KOPT-K1 (cell line): ENCODE results near the gene PEAR1.

Experiments used
- H3K27ac ChIP-seq: fragments of 200-600 bp; sonication (generic); 2 replicates; pipeline ENCODE4 v1.5.1; 2016; ENCODE audit warnings: antibody characterized with exemption, mild to moderate bottlenecking, low read depth, low read length; ENCODE audit not compliant: poor library complexity, severe bottlenecking
- H3K36me3 ChIP-seq: fragments of 200-600 bp; sonication (generic); 2 replicates; pipeline ENCODE4 v1.5.1; 2017; ENCODE audit warnings: antibody characterized with exemption, mild to moderate bottlenecking, low read length, moderate library complexity; ENCODE audit not compliant: insufficient read depth
- H3K9me3 ChIP-seq: fragments of 200-600 bp; sonication (generic); 2 replicates; pipeline ENCODE4 v1.5.1; 2017; ENCODE audit warnings: antibody characterized with exemption, low read length, mild to moderate bottlenecking; ENCODE audit not compliant: insufficient read depth, poor library complexity, severe bottlenecking

The PEAR1 gene

GRCh38 chr1:156856282-156856785 lies 37.2 kb upstream of the PEAR1 start:
- H3K36me3 ChIP-seq, result no peaks in the 10 kb centered on the region
- H3K9me3 ChIP-seq, result no peaks in the 10 kb centered on the region
- H3K27ac ChIP-seq, result no peak overlapping the region

GRCh38 chr1:156857532-156857931 lies 36.0 kb upstream of the PEAR1 start:
- Histone ChIP-seq H3K27ac (no peak overlapping the region), H3K9me3 (no peaks in the 10 kb centered on the region), H3K36me3 (no peaks in the 10 kb centered on the region)

- Histone ChIP-seq H3K9me3 (no peaks in the 10 kb centered on the region), H3K36me3 (no peaks in the 10 kb centered on the region), H3K27ac (no peak overlapping the region)
Measured at GRCh38 chr1:156858555-156858956, 35.0 kb upstream of the PEAR1 start.

GRCh38 chr1:156858959-156859522 lies 34.5 kb upstream of the PEAR1 start, which contains the start of gene INSRR:
INSRR (minus strand) TSS chr1:156859117; CDS start chr1:156858621, 496 bp downstream.
- no peak within 1 kb of the TSS for H3K27ac ChIP-seq
- no peaks in the 10 kb centered on the region for H3K9me3 ChIP-seq
- no peaks in the 10 kb centered on the region for H3K36me3 ChIP-seq

- no peak overlapping the region for H3K27ac ChIP-seq
- H3K9me3 ChIP-seq, result no peaks in the 10 kb centered on the region
- H3K36me3 ChIP-seq, result no peaks in the 10 kb centered on the region
Measured at GRCh38 chr1:156859523-156860112, 33.9 kb upstream of the PEAR1 start.

GRCh38 chr1:156860113-156860627 lies 33.3 kb upstream of the PEAR1 start:
- Histone ChIP-seq H3K9me3 (no peaks in the 10 kb centered on the region), H3K27ac (no peak overlapping the region), H3K36me3 (no peaks in the 10 kb centered on the region)

GRCh38 chr1:156860628-156861423 lies 32.7 kb upstream of the PEAR1 start, which contains the start of gene NTRK1:
NTRK1 (plus strand) TSS chr1:156860865; CDS start chr1:156860935, 70 bp downstream.
- H3K36me3 ChIP-seq, result no peaks in the 10 kb centered on the region
- no peaks in the 10 kb centered on the region for H3K9me3 ChIP-seq
- H3K27ac ChIP-seq, result no peak within 1 kb of the TSS

- Histone ChIP-seq H3K27ac (no peak overlapping the region), H3K9me3 (no peaks in the 10 kb centered on the region), H3K36me3 (no peaks in the 10 kb centered on the region)
Measured at GRCh38 chr1:156862584-156862983, 30.9 kb upstream of the PEAR1 start.

GRCh38 chr1:156862997-156863599 lies 30.4 kb upstream of the PEAR1 start:
- no peak overlapping the region for H3K27ac ChIP-seq
- H3K36me3 ChIP-seq, result no peaks in the 10 kb centered on the region
- no peaks in the 10 kb centered on the region for H3K9me3 ChIP-seq

GRCh38 chr1:156863631-156864030 lies 29.9 kb upstream of the PEAR1 start:
- Histone ChIP-seq H3K27ac (no peak overlapping the region), H3K36me3 (no peaks in the 10 kb centered on the region), H3K9me3 (no peaks in the 10 kb centered on the region)

- no peak overlapping the region for H3K27ac ChIP-seq
- no peaks in the 10 kb centered on the region for H3K9me3 ChIP-seq
- H3K36me3 ChIP-seq, result no peaks in the 10 kb centered on the region
Measured at GRCh38 chr1:156864796-156865195, 28.7 kb upstream of the PEAR1 start.

GRCh38 chr1:156865258-156865657 lies 28.3 kb upstream of the PEAR1 start:
- Histone ChIP-seq H3K27ac (no peak overlapping the region), H3K9me3 (no peaks in the 10 kb centered on the region), H3K36me3 (no peaks in the 10 kb centered on the region)

GRCh38 chr1:156865865-156866248 lies 27.7 kb upstream of the PEAR1 start:
- no peaks in the 10 kb centered on the region for H3K36me3 ChIP-seq
- no peak overlapping the region for H3K27ac ChIP-seq
- no peaks in the 10 kb centered on the region for H3K9me3 ChIP-seq

- H3K9me3 ChIP-seq, result no peaks in the 10 kb centered on the region
- H3K36me3 ChIP-seq, result no peaks in the 10 kb centered on the region
- H3K27ac ChIP-seq, result no peak overlapping the region
Measured at GRCh38 chr1:156866249-156866909, 27.1 kb upstream of the PEAR1 start.
